SK-N-SH (cell line): Measurements from ENCODE around the gene NOXRED1. TPM values are rescaled to one million over a fixed set of nuclear protein-coding genes. Genes with fewer than 3 reads are reported as not detected.

Experiments used
- CTCF ChIA-PET: fragments of 300-600, 350-600 bp; formaldehyde crosslinking; extraction: SDS; loops from one replicate; lab custom pipeline; 2021; lab: Yijun Ruan, JAX
- POLR2A ChIA-PET: fragments of 350-600 bp; sonication (Branson Sonifier 250); formaldehyde crosslinking; extraction: SDS; loops from one replicate; lab custom pipeline; 2020; ENCODE audit warnings: antibody characterized with exemption, inconsistent platforms; lab: Yijun Ruan, JAX
- DNase-seq: peaks from one replicate; pipeline ENCODE4 v3.0.0; 2012
- H2AFZ ChIP-seq: fragments of 200-600 bp; sonication (generic); 2 replicates; pipeline ENCODE4 v1.8.1; 2016; ENCODE audit warnings: antibody characterized with exemption, mild to moderate bottlenecking, low read depth
- H3F3A ChIP-seq: fragments of 200-600 bp; sonication (generic); replicated peaks from 2 replicates; pipeline ENCODE3; 2016; ENCODE audit warnings: antibody characterized with exemption, mild to moderate bottlenecking; ENCODE audit not compliant: insufficient read depth
- H3K27ac ChIP-seq, 2 experiments: fragments of 200-500 bp in 1 of 2; fragments of 200-600 bp in 1 of 2; sonication (Bioruptor generic) in 1 of 2; sonication (generic), shearing (Covaris generic) in 1 of 2; 2 replicates each; pipeline versions ENCODE4 v1.5.1 to v1.6.1; 2014 to 2016; ENCODE audit warnings: low read depth in 2 of 2, inconsistent platforms in 1 of 2, low read length in 1 of 2, mild to moderate bottlenecking in 1 of 2, mixed read lengths in 1 of 2
- H3K27me3 ChIP-seq: fragments of 200-600 bp; sonication (generic), shearing (Covaris generic); 2 replicates; pipeline ENCODE4 v1.6.1; 2016; ENCODE audit warnings: mixed run types; ENCODE audit not compliant: insufficient read depth
- H3K36me3 ChIP-seq, 2 experiments: fragments of 200-500 bp in 1 of 2; fragments of 200-600 bp in 1 of 2; sonication (Bioruptor generic) in 1 of 2; sonication (generic) in 1 of 2; replicated peaks in 1 of 2; 2 replicates each; pipeline versions ENCODE3 to v1.5.1; 2014 to 2016; ENCODE audit warnings: low read length in 1 of 2, mild to moderate bottlenecking in 1 of 2; ENCODE audit not compliant: insufficient read depth in 2 of 2, control insufficient read depth in 1 of 2
- H3K4me1 ChIP-seq, 2 experiments: fragments of 200-500 bp in 1 of 2; fragments of 200-600 bp in 1 of 2; sonication (Bioruptor generic) in 1 of 2; sonication (generic), shearing (Covaris generic) in 1 of 2; 2 replicates each; pipeline versions ENCODE4 v1.5.1 to v1.6.1; 2014 to 2016; ENCODE audit warnings: low read depth in 1 of 2, low read length in 1 of 2, mixed run types in 1 of 2; ENCODE audit not compliant: insufficient read depth in 2 of 2, control insufficient read depth in 1 of 2
- H3K4me2 ChIP-seq: fragments of 200-600 bp; sonication (generic), shearing (Covaris generic); 2 replicates; pipeline ENCODE4 v1.6.1; 2017; ENCODE audit warnings: mixed run types
- H3K4me3 ChIP-seq, 2 experiments: fragments of 200-500 bp in 1 of 2; fragments of 200-600 bp in 1 of 2; sonication (Bioruptor generic) in 1 of 2; sonication (generic), shearing (Covaris generic) in 1 of 2; 2 replicates each; pipeline versions ENCODE4 v1.5.1 to v1.8.1; 2014 to 2016; ENCODE audit warnings: low read depth in 2 of 2, inconsistent platforms in 1 of 2, low read length in 1 of 2, mild to moderate bottlenecking in 1 of 2, mixed read lengths in 1 of 2, moderate library complexity in 1 of 2
- H3K79me2 ChIP-seq: fragments of 200-600 bp; sonication (generic); 2 replicates; pipeline ENCODE4 v1.8.1; 2017; ENCODE audit warnings: mild to moderate bottlenecking; ENCODE audit not compliant: insufficient read depth
- H3K9ac ChIP-seq: fragments of 200-600 bp; sonication (generic); 2 replicates; pipeline ENCODE4 v1.6.1; 2017; ENCODE audit warnings: mixed run types
- H3K9me2 ChIP-seq: fragments of 200-600 bp; sonication (generic); 2 replicates; pipeline ENCODE4 v1.6.1; 2017; ENCODE audit warnings: mixed run types
- H3K9me3 ChIP-seq: fragments of 200-600 bp; sonication (generic); 2 replicates; pipeline ENCODE4 v1.6.1; 2017; ENCODE audit warnings: mixed run types, mild to moderate bottlenecking, moderate library complexity
- H4K20me1 ChIP-seq: fragments of 200-600 bp; sonication (generic); 2 replicates; pipeline ENCODE4 v1.6.1; 2017; ENCODE audit warnings: mild to moderate bottlenecking, mixed run types; ENCODE audit not compliant: insufficient read depth
- EP300 ChIP-seq, 2 experiments: IDR thresholded peaks; 2 replicates each; pipeline versions ENCODE4 v1.4.0 to v1.6.1; 2012; ENCODE audit warnings: borderline replicate concordance in 1 of 2, low read depth in 1 of 2, low read length in 1 of 2
- EZH2phosphoT487 ChIP-seq: fragments of 200-600 bp; sonication (generic); IDR thresholded peaks from 2 replicates; pipeline ENCODE4 v1.6.1; 2017; ENCODE audit warnings: low read depth, mixed run types, mild to moderate bottlenecking, antibody characterized with exemption, moderate library complexity, borderline replicate concordance
- FOSL2 ChIP-seq: IDR thresholded peaks from 2 replicates; pipeline ENCODE4 v1.4.0; 2012; ENCODE audit warnings: low read depth, mild to moderate bottlenecking, moderate library complexity, borderline replicate concordance
- GATA2 ChIP-seq: sonication (generic); formaldehyde crosslinking; IDR thresholded peaks from 2 replicates; pipeline ENCODE4 v1.5.0; 2020; ENCODE audit warnings: mild to moderate bottlenecking, missing genetic modification reagents
- JUND ChIP-seq: IDR thresholded peaks from 2 replicates; pipeline ENCODE4 v1.4.0; 2012
- RAD21 ChIP-seq: IDR thresholded peaks from 2 replicates; pipeline ENCODE4 v1.6.1; 2012; ENCODE audit warnings: mild to moderate bottlenecking, low read length
- SIN3A ChIP-seq: IDR thresholded peaks from 2 replicates; pipeline ENCODE4 v1.6.1; 2012; ENCODE audit warnings: low read depth, mild to moderate bottlenecking, low read length, moderate library complexity, borderline replicate concordance
- SMC3 ChIP-seq: IDR thresholded peaks from 2 replicates; pipeline ENCODE4 v1.6.1; 2012; ENCODE audit warnings: low read depth, low read length, improper control_type of control experiment
- USF2 ChIP-seq: fragments of 150-350 bp; IDR thresholded peaks from 2 replicates; pipeline ENCODE4 v1.6.1; 2017; ENCODE audit warnings: antibody characterized with exemption, low read length, low read depth, borderline replicate concordance
- YY1 ChIP-seq: IDR thresholded peaks from 2 replicates; pipeline ENCODE4 v1.4.0; 2012; ENCODE audit warnings: low read depth, mild to moderate bottlenecking
- WGBS: methylation state at CpG from one replicate; pipeline ENCODE4 v1.1.6; 2017; ENCODE audit warnings: low lambda C conversion rate; 5-methylcytosine and 5-hydroxymethylcytosine counted together
- polyA plus RNA-seq, 3 experiments: library from polyadenylated mRNA; depleted of rRNA; stranded (reverse); fragments of >200 nt; gene quantifications; 2 replicates each; pipeline ENCODE4 v1.2.3, GENCODE V29; 2012
- TF ChIP-seq, protein P1 (sequence below): fragments of 200-600 bp; sonication (generic); IDR thresholded peaks from 2 replicates; pipeline ENCODE4 v1.6.1; 2017; ENCODE audit warnings: antibody characterized with exemption, mild to moderate bottlenecking, moderate library complexity
- TF ChIP-seq, protein P2 (sequence below): IDR thresholded peaks from 2 replicates; pipeline ENCODE4 v1.4.0; 2012; ENCODE audit warnings: low read depth, borderline replicate concordance
- TF ChIP-seq, protein P3 (sequence below): IDR thresholded peaks from 2 replicates; pipeline ENCODE4 v1.4.0; 2012; ENCODE audit warnings: low read depth, borderline replicate concordance

The NOXRED1 gene
- polyA plus RNA-seq, 1 of the 3 experiments (the other 2 are of a cell fraction) = 0.21 TPM

DNA sequence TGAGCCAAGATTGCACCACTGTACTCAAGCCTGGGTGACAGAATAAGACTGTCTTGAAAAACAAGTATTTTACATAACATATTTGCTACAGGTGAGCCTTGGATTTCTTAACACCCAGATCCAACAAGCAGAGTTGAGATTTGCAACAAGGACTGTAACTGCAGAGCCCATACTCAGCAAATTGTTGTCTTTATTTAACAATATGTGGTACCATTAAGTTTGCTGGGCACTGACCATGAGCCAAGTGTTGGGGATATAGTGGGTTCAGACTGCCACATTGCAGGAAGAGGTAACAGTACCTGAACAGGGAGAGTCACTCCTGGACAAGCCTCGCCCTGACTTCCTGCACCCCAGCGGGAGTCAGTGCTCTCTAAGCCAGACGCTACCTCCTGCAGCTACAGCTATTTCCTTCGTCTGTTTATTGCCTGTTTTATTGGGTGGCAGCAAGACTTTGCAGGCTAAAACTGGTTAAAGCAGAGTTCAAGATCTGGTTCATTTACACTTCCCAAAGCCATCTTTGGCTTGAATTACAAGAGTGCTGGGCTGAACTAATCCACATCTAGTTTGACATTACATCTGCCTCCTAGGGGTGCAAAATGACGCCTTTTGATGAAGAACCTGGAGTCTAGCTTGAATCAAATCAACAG lies 47.0 kb upstream of the NOXRED1 start:
- WGBS = 96% methylated on average over 5 of the region's 5 CpGs
- no peak for TF ChIP-seq SMC3
- no peak for TF ChIP-seq USF2
- TF ChIP-seq GATA2 (CRISPR knock-in tag) = no peak
- TF ChIP-seq EZH2phosphoT487 = no peak
- TF ChIP-seq, protein P1, sequence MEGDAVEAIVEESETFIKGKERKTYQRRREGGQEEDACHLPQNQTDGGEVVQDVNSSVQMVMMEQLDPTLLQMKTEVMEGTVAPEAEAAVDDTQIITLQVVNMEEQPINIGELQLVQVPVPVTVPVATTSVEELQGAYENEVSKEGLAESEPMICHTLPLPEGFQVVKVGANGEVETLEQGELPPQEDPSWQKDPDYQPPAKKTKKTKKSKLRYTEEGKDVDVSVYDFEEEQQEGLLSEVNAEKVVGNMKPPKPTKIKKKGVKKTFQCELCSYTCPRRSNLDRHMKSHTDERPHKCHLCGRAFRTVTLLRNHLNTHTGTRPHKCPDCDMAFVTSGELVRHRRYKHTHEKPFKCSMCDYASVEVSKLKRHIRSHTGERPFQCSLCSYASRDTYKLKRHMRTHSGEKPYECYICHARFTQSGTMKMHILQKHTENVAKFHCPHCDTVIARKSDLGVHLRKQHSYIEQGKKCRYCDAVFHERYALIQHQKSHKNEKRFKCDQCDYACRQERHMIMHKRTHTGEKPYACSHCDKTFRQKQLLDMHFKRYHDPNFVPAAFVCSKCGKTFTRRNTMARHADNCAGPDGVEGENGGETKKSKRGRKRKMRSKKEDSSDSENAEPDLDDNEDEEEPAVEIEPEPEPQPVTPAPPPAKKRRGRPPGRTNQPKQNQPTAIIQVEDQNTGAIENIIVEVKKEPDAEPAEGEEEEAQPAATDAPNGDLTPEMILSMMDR = no peak
- no peak for TF ChIP-seq FOSL2
- no peak for TF ChIP-seq EP300 (IDR thresholded peaks at IDR 0.05; ENCODE audit: borderline replicate concordance in 1 of 2, low read depth in 1 of 2, low read length in 1 of 2)
- no peak for TF ChIP-seq JUND
- TF ChIP-seq, protein P2, sequence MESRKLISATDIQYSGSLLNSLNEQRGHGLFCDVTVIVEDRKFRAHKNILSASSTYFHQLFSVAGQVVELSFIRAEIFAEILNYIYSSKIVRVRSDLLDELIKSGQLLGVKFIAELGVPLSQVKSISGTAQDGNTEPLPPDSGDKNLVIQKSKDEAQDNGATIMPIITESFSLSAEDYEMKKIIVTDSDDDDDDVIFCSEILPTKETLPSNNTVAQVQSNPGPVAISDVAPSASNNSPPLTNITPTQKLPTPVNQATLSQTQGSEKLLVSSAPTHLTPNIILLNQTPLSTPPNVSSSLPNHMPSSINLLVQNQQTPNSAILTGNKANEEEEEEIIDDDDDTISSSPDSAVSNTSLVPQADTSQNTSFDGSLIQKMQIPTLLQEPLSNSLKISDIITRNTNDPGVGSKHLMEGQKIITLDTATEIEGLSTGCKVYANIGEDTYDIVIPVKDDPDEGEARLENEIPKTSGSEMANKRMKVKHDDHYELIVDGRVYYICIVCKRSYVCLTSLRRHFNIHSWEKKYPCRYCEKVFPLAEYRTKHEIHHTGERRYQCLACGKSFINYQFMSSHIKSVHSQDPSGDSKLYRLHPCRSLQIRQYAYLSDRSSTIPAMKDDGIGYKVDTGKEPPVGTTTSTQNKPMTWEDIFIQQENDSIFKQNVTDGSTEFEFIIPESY = no peak
- TF ChIP-seq SIN3A = no peak
- H3K79me2 ChIP-seq = no peaks in the 10 kb centered on the region
- ChIA-PET CTCF (interaction anchor here (3.5 kb wide), 1 partner anchor 11 kb away, joined by 15 read pairs; no protein-coding TSS in a partner anchor), POLR2A (interaction anchor here (0.7 kb wide), 1 partner anchor 10 kb away, joined by 4 read pairs; no protein-coding TSS in a partner anchor)
- no peaks in the 10 kb centered on the region for H3K9me3 ChIP-seq
- H3F3A ChIP-seq = peaks cover 6% of the 10 kb centered on the region
- DNase-seq = no peak
- no peak overlapping the region for H2AFZ ChIP-seq
- no peak overlapping the region for H3K4me2 ChIP-seq
- H3K9me2 ChIP-seq = no peaks in the 10 kb centered on the region
- H3K4me1 ChIP-seq = no peaks in the 10 kb centered on the region
- no peak overlapping the region for H3K4me3 ChIP-seq
- no peak overlapping the region for H3K9ac ChIP-seq
- H3K27me3 ChIP-seq = no peaks in the 10 kb centered on the region
- no peak overlapping the region for H3K27ac ChIP-seq
- peaks cover 34 to 36% of the 10 kb centered on the region in 2 experiments for H3K36me3 ChIP-seq
- no peaks in the 10 kb centered on the region for H4K20me1 ChIP-seq

DNA sequence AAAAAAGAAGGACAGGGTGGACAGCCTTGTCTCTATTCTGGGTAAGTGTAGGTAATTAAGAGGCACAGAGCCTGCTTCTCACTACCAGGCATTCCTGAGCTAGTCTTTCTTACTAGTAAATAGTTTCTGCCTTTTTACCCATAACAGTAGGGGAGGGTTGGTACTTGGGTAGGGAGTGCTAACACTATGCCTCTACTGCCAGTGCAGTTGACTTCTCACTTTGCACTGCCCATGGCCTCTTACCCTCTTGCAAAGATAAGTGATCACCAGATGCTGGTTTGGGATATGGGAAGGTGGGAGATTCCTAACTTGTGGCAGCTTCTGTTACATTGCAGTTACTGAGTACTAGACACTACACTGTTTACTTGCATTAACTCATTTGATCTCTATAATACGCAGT lies 46.2 kb upstream of the NOXRED1 start:
- POLR2A ChIA-PET = no interaction called here
- Histone ChIP-seq H3K9ac (no peak overlapping the region), H4K20me1 (no peaks in the 10 kb centered on the region), H3K4me1 (no peaks in the 10 kb centered on the region), H3K79me2 (no peaks in the 10 kb centered on the region), H3K9me2 (no peaks in the 10 kb centered on the region), H3K4me3 (no peak overlapping the region), H3K27ac (no peak overlapping the region), H3F3A (peaks cover 6% of the 10 kb centered on the region), H3K27me3 (no peaks in the 10 kb centered on the region), H3K9me3 (no peaks in the 10 kb centered on the region), H3K36me3 (peaks cover 40 to 44% of the 10 kb centered on the region in 2 experiments), H3K4me2 (no peak overlapping the region), H2AFZ (no peak overlapping the region)
- DNase-seq = no peak
- WGBS = 100% methylated on average over 1 of the region's 1 CpG
- TF ChIP-seq YY1 (no peak), FOSL2 (no peak), RAD21 (no peak)
- TF ChIP-seq, protein P3, sequence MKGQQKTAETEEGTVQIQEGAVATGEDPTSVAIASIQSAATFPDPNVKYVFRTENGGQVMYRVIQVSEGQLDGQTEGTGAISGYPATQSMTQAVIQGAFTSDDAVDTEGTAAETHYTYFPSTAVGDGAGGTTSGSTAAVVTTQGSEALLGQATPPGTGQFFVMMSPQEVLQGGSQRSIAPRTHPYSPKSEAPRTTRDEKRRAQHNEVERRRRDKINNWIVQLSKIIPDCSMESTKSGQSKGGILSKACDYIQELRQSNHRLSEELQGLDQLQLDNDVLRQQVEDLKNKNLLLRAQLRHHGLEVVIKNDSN = no peak
- CTCF ChIA-PET = interaction anchor here (3.5 kb wide), 1 partner anchor 10 kb away, joined by 15 read pairs; no protein-coding TSS in a partner anchor
